ENCODE results near the gene UNC5C.

- TF ChIP-seq CTCF (IDR thresholded peaks at IDR 0.05) (no peak), POLR2A (IDR thresholded peaks at IDR 0.05) (no peak)
These were observed 131.2 kb downstream of the UNC5C start for GRCh38 chr4:95417531-95417930.
